ENCODE measurements around the gene GTF2IRD1. TPM values are rescaled to one million over a fixed set of nuclear protein-coding genes. Genes with fewer than 3 reads are reported as not detected.

GTF2IRD1 gene
- total RNA-seq, 1 experiment from 2014 or later, result 54.0 TPM

DNA sequence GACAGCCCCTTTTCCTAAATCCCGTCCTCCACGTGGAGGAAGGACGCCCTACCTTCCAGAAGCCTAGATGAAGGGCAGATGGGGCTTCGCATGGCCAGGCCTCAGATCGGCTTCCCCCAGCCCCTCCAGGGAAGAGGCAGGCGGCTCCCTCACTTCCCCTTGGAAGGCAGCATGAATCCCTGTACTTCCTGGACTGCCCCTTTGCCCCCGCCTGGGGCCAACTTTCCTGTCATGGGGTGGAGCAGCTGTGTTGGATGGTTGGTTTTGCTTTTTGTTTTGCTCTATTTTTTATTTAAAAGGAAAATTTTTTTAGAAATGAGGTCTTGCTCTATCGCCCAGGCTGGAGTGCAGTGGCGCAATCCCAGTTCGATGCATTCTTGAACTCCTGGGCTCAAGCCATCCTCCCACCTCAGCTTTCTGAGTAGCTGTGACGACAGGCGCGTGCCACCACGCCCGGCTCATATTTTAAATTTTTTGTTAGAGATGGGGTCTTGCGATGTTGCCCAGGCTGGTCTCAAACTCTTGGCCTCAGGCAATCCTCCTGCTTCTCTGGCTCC, 27.2 kb downstream of the GTF2IRD1 start:
- Histone ChIP-seq H3K4me3 (ENCODE audit: low read depth in 2 of 2, low read length in 2 of 2) (peak overlapping the region; percentile 21 to 50), H3K4me1 (ENCODE audit: control insufficient read depth, insufficient read depth, low read length) (peaks cover 72% of the 10 kb centered on the region), H3K27ac (ENCODE audit: low read length) (peak overlapping the region; percentile 95), H3K9me3 (ENCODE audit: control insufficient read depth, insufficient read depth, low read depth, low read length) (no peaks in the 10 kb centered on the region), H3K27me3 (ENCODE audit: control insufficient read depth, insufficient read depth, low read length) (no peaks in the 10 kb centered on the region), H3K36me3 (ENCODE audit: control insufficient read depth, insufficient read depth, low read length) (no peaks in the 10 kb centered on the region)
- no TSS peak for BruUV-seq (replicated peaks)
- ChIA-PET CTCF (no interaction called here), POLR2A (no interaction called here)
- in situ Hi-C loops (cut with HindIII; ENCODE audit: low pct_unique_long_range_greater_than_20kb, low sequenced_read_pairs) (no loop called here), intact Hi-C loops (cut with micrococcal nuclease; ENCODE audit: unreplicated experiment) (no loop called here)
- ATAC-seq, result peak; percentile 33
- TF ChIP-seq SIN3A (IDR thresholded peaks at IDR 0.05; ENCODE audit: borderline replicate concordance, insufficient read depth, low read depth, low read length) (0 out of 2 replicates have a peak, but pooled peaks have one; percentile 17), REST (IDR thresholded peaks at IDR 0.05; ENCODE audit: insufficient read depth in 1 of 2, low read depth in 2 of 2, low read length in 1 of 2) (no peak), POLR2AphosphoS5 (IDR thresholded peaks at IDR 0.05; ENCODE audit: low read depth, low read length) (no peak)
- DNase-seq (ENCODE audit: low read depth, low spot score), result no peak

DNA sequence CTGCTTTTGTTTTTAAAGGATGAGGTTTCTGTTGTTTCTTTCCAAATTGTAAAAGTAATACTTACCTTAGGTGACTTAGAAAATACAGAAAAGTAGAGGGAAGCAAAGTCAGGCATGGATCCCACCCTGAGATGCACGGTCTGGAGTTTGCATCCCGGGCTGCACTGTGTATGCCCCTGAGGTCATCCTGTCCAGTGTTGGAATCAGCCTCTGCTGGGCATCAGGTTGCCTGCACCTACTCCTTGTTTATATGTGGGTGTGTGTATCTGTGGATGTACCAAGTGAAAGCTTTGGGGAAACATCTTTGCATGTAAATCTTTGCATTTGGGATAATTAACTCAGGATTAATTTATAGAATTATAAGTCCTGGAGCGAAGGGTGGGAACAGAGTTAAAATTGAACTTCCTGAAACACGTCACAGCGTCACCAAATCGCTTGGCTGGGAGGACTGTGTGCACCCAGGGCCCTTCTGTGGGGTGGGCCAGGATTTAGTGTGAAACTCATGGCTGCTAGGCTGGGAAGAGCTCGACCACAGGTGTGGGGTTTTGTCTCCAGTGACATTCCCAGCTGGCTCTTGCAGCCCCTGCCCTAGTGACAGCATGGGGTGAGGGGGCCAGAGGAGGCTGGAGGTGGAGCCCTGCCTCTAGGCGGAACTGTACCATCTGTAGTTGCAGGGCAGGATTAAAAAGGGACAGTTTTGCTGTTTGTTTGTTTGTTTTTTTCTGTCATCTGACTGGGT, 27.9 kb downstream of the GTF2IRD1 start:
- CTCF ChIA-PET, result no interaction called here

More for the DNA sequence above, 27.9 kb downstream of the GTF2IRD1 start:
- DNase-seq (ENCODE audit: low read depth, low spot score) (no peak), ATAC-seq (peak; percentile 54)
- peaks cover 70% of the 10 kb centered on the region for H3K4me1 ChIP-seq (ENCODE audit: control insufficient read depth, insufficient read depth, low read length)
- peak overlapping the region; percentile 95 for H3K27ac ChIP-seq (ENCODE audit: low read length)
- intact Hi-C loops (cut with micrococcal nuclease; ENCODE audit: unreplicated experiment), result no loop called here
- TF ChIP-seq POLR2AphosphoS5 (IDR thresholded peaks at IDR 0.05; ENCODE audit: low read depth, low read length) (no peak), TCF7L2 (IDR thresholded peaks at IDR 0.05; ENCODE audit: low read depth, low read length) (no peak), CTCF (IDR thresholded peaks at IDR 0.05) (no peak), SIN3A (IDR thresholded peaks at IDR 0.05; ENCODE audit: borderline replicate concordance, insufficient read depth, low read depth, low read length) (no peak), REST (IDR thresholded peaks at IDR 0.05; ENCODE audit: insufficient read depth in 1 of 2, low read depth in 2 of 2, low read length in 1 of 2) (no peak)
- TSS peak; percentile 45 for BruUV-seq (replicated peaks)
- POLR2A ChIA-PET, result no interaction called here
- H3K4me3 ChIP-seq (ENCODE audit: low read depth in 2 of 2, low read length in 2 of 2), result peak overlapping the region in 1 of 2 experiments; percentile 50; a peak in 2 of 4 replicates
- no peaks in the 10 kb centered on the region for H3K9me3 ChIP-seq (ENCODE audit: control insufficient read depth, insufficient read depth, low read depth, low read length)
- H3K36me3 ChIP-seq (ENCODE audit: control insufficient read depth, insufficient read depth, low read length), result no peaks in the 10 kb centered on the region
- in situ Hi-C loops (cut with HindIII; ENCODE audit: low pct_unique_long_range_greater_than_20kb, low sequenced_read_pairs), result no loop called here
- no peaks in the 10 kb centered on the region for H3K27me3 ChIP-seq (ENCODE audit: control insufficient read depth, insufficient read depth, low read length)
